Measurements from ENCODE around the gene BACH2.
A peak's percentile ranks its signal among the peaks of the same experiment; 100 is the strongest.

Gene BACH2

DNA sequence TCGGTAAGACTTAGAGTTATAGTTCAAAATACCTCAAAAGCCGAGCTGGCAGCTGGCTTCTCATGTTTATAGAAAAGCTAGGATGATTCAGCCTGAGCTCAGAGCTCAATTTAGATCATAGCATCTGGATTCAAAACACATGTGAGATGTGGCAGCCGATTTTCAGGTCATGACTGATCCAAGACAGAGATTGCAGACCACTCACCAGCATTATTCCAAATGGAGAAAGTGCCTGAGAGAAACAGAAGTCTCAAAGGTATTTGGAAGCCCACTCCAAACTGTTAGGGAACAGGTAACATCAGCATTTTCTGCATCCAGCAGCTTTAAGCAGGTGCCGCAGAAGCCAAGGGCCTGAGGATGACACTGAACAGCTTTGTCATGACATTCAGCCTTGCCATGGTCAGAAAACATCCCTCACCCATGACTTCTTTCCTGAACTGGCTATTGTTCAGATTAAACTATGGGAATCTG is 102.2 kb downstream of the BACH2 start:
- TF ChIP-seq, protein P1, sequence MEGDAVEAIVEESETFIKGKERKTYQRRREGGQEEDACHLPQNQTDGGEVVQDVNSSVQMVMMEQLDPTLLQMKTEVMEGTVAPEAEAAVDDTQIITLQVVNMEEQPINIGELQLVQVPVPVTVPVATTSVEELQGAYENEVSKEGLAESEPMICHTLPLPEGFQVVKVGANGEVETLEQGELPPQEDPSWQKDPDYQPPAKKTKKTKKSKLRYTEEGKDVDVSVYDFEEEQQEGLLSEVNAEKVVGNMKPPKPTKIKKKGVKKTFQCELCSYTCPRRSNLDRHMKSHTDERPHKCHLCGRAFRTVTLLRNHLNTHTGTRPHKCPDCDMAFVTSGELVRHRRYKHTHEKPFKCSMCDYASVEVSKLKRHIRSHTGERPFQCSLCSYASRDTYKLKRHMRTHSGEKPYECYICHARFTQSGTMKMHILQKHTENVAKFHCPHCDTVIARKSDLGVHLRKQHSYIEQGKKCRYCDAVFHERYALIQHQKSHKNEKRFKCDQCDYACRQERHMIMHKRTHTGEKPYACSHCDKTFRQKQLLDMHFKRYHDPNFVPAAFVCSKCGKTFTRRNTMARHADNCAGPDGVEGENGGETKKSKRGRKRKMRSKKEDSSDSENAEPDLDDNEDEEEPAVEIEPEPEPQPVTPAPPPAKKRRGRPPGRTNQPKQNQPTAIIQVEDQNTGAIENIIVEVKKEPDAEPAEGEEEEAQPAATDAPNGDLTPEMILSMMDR (IDR thresholded peaks at IDR 0.05; ENCODE audit: control insufficient read depth, insufficient read depth, low read depth, low read length, missing control alignments): no peak
- H3K4me3 ChIP-seq (ENCODE audit: control insufficient read depth, low read depth, low read length): no peak overlapping the region
- DNase-seq (ENCODE audit: low read depth): peak; percentile 45

DNA sequence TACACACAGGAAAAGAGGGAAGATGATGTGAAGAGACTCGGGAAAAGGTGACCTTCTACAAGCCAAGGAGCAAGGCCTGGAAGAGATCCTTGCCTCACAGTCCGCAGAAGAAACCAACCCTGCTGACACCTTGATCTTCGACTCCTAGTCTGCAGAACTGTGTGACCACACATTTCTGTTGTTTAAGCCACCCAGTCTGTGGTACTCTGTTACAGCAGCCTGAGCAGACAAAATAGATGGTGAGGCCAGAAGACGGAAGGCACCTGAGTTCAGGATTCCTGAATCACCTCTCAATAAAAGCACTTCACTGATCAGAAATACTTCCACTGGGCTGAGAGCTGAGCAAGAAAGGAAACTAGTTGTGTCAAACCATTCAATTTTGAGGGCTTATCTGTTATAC is 103.3 kb downstream of the BACH2 start:
- TF ChIP-seq, protein P1 (IDR thresholded peaks at IDR 0.05; ENCODE audit: control insufficient read depth, insufficient read depth, low read depth, low read length, missing control alignments): no peak
- DNase-seq (ENCODE audit: low read depth): no peak

DNA sequence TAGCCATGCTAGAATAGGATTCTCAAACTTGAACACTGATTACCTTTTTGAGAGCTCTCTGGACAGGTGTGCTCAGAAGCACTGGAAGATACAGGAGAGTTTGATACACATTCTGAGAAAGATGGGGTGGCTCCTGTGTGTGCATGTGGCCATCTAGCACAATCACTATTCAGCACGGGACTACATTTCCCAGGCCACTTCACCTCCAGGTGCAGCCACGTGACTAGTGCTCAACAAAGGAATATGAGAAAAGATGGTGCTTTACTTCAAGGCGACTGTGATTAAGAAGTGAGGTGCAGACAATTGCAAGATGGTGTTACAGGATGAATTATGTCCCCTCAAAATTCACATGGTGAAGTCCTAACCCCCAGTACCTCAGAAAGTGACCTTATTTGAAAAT is 103.8 kb downstream of the BACH2 start:
- no peak for DNase-seq (ENCODE audit: low read depth)
- TF ChIP-seq, protein P1 (IDR thresholded peaks at IDR 0.05; ENCODE audit: control insufficient read depth, insufficient read depth, low read depth, low read length, missing control alignments): no peak
- H3K4me3 ChIP-seq (ENCODE audit: control insufficient read depth, low read depth, low read length): no peak overlapping the region

More for the DNA sequence above, 103.3 kb downstream of the BACH2 start:
- H3K4me3 ChIP-seq (ENCODE audit: control insufficient read depth, low read depth, low read length): no peak overlapping the region

DNA sequence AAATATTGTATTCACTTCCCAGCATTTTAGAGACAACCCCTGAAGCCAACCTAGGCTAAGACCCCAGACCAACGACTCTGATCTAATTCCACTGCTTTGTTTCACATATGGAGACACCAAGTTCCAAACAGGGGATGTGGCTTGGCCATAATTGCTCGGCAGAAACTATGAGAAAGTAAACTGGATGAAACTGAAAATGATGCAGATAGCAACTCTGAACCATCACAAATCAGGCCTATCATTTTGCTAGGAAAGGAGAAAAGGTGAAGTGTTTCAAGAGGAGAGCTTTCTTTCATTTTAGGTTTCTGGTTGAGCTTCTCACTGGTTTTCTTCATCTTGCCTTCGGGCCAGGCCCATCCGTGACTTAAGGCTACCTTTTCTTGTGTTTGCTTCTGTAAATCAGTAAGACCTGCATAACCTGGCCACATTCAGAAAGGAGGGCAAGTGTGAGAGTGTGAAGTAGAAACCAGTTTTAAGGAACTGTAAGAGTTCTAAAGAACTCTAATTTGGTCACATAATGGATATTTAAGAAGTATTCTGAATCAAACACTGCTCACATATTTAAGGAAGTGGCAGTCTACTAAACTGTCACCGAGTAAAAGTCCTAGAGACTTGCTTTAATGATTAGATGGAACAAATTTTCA is 105.8 kb downstream of the BACH2 start:
- TF ChIP-seq, protein P1 (IDR thresholded peaks at IDR 0.05; ENCODE audit: control insufficient read depth, insufficient read depth, low read depth, low read length, missing control alignments): no peak
- no peak for DNase-seq (ENCODE audit: low read depth)
- no peak overlapping the region for H3K4me3 ChIP-seq (ENCODE audit: control insufficient read depth, low read depth, low read length)

DNA sequence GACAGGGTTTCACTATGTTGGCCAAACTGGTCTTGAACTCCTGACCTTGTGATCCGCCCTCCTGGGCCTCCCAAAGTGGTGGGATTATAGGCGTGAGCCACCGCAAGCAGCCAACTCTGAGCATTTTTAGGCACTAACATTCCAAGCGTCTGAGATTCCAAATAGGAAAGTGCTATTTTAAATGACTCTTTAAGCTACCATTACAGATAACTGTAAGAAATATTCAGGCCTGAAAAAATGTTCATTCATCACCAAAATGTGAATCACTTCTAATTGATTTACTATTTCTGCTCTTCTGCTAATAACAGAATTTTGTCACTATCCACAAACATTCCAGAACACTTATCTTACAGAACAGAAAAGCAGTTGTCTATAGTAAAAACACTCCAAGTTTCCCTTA is 106.5 kb downstream of the BACH2 start:
- H3K4me3 ChIP-seq (ENCODE audit: control insufficient read depth, low read depth, low read length): no peak overlapping the region
- no peak for DNase-seq (ENCODE audit: low read depth)
- TF ChIP-seq, protein P1 (IDR thresholded peaks at IDR 0.05; ENCODE audit: control insufficient read depth, insufficient read depth, low read depth, low read length, missing control alignments): no peak

DNA sequence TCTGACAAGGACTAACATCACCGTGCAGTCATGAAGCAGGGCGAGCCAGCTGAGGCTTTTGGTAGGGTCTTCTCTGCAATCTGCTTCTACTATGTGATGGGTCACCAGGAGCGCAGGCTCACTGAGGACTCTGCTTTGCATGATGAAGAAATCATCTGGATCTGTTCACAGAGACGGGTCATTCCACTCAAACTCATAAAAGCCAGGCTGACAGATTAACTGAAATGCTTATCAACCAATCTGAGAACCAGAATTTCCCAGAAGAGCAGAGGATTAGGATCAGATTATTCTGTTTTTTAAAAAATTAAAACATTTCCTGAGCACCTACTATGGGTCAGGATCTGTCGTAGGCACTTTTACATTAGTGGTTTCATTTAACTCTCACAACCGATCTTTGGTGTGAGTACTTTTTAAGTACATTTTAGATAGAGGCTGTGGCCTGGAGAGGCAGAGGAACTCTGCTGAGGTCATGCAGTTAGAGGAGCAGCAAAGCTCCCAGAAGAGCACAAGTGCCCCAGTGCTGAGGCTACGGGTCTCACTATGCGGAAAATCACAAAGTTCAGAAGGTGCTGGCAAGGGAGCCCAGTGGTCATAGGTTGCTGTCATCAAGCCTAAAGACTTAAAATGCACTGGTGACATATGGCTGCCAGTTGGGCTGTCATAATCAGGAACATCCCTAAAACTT is 109.1 kb downstream of the BACH2 start:
- TF ChIP-seq, protein P1 (IDR thresholded peaks at IDR 0.05; ENCODE audit: control insufficient read depth, insufficient read depth, low read depth, low read length, missing control alignments): no peak
- no peak for DNase-seq (ENCODE audit: low read depth)
- no peak overlapping the region for H3K4me3 ChIP-seq (ENCODE audit: control insufficient read depth, low read depth, low read length)

All from AG09309 (cell line).